Measurements from ENCODE around the gene ADAMTS12.
"Not testable (repeated sequence)": the region's sequence is repeated elsewhere in the genome, so short reads cannot be mapped to it uniquely, and the experiment has no call there.

Gene ADAMTS12

DNA sequence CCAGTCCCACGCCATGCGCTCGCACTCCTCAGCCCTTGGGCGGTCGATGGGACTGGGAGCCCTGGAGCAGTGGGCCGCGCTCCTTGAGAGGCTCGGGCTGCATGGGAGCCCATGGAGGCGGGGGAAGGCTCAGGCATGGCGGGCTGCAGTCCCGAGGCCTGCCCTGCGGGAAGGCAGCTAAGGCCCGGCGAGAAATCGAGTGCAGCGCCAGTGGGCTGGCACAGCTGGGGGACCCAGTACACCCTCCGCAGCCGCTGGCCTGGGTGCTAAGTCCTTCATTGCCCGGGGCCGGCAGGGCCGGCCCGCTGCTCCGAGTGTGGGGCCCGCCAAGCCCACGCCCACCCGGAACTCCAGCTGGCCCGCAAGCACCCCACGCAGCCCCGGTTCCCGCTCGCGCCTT, 376.4 kb downstream of the ADAMTS12 start:
- not testable (repeated sequence) for DNase-seq

DNA sequence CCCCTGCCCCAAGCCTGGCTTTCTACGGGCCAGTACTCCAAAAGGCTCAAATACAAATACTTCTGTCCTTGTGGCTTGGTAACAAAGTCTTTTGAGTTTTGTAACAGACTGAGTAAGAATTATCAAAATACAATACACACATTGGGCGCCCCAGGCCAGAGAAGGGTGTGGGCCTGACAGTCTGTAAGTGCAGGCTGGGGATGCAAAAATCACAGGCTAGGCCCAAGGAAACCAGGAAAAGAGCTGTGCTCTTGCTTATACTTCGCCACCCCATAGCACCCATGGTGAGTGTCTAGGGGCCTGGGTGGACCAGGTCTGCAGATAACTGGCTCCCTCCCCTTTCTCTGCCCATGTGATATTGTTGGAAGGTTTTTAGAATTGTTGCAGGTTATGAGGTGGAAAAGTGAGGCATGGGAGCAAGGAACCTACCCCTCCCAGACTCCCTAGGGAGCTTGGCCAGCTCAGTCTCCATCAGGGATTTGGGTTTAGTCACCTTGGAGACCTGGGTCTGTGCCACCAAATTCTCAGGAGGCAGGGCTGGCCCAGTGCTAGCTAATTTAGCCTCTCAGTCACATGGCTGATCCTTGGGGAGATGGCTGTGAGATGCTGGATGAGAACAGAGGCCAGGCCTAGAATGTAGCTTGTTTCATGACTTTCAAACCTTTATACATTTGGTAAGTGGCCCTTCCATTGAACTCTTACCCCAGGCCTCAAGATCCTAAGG, 378.2 kb downstream of the ADAMTS12 start:
- no peak for DNase-seq

DNA sequence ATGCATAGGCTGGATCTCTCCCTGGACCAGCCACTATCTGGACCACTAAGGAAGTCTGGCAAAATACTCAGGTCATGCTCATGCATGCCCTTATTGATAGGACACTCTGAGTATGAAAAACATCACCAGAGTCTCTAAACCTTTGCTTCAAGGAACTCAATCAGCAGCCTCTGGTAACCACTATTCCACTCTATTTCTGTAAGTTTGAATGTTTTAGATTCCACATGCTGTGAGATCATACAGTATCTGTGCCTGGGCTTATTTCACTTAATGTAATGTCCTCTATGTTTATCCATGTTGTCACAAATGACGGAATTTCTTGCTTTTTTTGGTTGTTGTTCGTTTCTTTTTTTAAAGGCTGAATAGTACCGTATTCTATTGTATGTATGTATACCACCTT, 382.8 kb downstream of the ADAMTS12 start:
- DNase-seq, result no peak

DNA sequence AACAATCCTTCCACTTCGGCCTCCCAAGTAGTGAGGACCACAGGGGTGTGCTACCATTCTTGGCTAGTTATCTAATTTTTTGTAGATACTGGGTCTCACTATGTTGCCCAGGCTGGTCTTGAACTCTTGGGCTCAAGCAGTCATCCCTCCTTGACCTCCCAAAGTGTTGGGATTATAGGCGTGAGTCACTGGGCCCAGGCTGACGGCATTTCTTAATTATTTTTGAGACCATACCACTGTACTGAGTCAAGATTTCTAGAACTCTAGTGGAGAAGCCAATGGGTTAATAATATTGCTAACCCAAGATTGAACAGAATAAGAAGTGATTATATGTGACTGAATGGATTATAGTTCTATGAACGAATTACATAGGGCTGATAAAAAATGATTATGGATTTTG, 384.4 kb downstream of the ADAMTS12 start:
- DNase-seq, result no peak

DNA sequence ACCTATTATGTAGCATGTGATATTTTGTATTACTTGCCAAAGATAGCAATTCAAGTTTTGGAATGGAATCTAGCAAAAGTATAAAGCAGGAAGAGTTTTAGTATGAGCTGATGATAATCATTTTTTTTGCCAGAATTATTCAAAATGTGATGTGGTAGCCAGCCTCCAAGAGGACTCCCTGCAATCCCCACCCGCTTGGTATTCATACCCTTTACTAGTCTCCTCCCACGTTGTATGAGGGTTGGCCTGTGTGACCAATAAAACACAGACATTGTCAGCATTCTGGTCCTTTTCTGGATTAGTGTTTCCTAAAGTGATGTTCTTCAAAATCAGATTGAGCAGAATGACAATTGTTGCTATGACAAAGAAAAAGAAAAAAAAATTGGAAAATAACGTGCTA, 387.2 kb downstream of the ADAMTS12 start:
- DNase-seq, result no peak

DNA sequence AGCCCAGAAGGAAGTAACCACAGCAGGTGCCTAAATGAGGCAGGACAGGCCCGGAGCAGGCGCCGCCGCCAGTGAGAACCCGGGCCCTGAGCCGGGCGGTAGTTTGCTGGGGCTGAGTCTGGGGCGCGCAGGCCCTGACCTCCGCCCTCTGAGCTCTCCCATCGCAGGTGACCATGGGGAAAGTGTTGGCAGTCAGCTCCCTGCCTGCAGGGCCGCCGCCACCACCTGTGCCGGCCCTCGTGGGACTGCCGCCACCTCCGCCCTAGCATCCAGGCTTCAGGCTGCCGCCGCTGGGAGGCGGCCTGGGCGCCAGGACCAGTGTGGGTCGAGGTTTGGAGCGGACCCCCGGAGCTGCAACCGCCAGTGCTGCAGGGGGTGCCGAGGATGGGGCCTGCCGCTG, 389.9 kb downstream of the ADAMTS12 start:
- DNase-seq, result no peak

DNA sequence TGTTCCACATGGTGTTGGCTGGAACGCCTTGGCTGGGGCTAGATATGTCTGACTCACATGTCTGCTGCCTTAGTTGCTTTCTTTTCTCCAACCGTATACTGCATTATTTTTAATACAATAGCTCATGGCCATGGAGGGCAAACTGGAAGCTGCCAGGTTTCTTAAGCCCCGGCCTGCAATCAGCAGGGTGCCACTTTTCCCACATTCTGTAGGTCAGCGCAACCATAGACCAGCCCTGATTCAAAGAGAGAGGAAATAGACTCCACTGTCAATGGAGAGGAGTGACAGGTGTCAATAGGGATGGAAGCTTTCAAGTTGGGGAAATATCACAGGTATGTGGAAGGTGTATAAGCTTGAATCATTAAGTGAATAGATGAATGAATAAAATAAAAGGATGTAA, 390.5 kb downstream of the ADAMTS12 start:
- DNase-seq, result no peak

DNA sequence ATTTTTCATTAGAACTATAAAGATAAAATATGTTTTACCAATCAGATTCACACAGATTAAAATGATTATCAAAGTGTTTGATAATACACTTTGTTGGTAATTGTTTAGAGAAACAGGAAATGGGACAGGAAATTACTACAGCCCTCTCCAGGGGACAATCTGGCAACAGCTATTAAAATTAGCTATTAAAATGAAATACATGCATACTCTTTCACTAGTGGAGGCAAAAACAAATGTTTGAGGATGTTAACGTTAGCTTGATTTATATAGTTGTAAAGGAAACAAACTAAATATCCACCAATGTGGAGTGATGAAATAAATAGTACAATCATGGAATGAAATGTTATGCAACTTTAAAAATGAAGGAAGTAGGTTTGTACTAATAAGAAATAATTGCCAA, 397.3 kb downstream of the ADAMTS12 start:
- no peak for DNase-seq

DNA sequence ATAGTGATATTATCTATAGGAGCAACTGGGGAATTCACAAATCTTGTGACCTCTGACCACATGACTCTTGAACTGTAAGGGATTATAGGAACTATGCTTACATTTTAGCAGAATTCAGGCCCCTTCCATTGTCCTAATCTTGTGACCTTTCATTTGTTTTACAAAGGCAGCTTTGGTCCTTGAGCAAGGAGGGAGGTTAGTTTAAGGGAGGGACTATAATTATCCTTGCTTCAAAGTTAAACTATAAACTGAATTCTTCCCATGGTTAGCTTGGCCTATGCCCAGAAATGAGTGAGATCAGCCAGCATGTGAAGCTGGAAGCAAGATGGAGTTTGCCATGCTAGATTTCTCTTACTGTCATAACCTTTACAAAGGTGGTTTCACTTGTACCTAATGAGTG, 399.8 kb downstream of the ADAMTS12 start:
- no peak for DNase-seq

DNA sequence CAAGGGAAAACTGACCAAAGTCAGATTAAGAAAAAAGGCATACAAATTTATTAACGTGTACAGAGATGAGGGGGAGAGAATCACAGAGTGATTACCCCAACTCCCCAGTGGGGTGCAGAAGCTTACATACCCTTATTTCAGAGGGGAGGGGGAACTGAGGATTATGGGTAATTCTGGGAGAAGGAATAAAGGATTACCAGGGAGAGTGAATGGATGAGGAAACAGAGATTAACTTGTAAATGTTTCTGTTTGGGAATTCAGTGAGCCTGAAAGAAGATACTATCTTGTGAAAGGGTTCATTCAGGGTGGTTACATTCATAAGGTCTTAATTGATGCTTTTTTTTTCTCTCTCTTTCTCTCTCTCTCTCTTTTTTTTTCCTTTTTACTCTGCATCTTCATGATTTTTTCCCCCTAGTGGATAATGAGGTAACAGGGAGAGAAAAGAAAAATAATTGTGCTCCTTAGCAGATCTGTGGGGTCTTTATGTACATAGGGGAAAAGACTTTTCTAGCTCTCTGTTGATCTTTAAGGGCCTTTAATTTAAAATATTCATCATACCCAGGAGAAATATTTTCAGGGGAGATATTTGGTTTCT, 401.6 kb downstream of the ADAMTS12 start:
- DNase-seq, result no peak

DNA sequence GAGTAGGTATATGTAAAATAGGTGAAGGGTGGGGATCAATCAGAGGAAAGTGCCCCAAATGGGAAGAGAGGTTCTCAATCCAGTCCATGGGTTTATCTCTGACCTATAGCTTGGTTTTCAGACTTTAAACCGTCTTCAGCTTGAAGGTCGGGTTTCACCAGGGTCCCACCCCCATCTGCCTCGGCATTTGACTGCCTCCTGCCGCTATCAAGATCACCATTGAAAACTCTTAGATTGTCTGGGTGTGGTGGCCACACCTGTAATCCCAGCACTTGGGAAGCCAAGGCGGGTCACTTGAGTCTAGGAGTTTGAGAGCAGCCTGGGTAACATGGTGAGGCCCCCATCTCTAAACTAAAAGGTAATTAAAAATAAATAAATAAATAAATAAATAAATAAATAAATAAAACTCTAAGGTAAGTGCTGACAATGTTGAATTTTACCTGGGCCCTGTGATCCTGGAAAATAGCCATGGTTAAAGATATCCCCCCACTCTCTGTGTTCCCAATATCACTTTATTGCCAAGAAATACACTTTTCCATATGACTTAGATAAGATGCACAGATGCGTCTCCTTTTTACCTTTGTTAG, 402.2 kb downstream of the ADAMTS12 start:
- DNase-seq, result no peak

DNA sequence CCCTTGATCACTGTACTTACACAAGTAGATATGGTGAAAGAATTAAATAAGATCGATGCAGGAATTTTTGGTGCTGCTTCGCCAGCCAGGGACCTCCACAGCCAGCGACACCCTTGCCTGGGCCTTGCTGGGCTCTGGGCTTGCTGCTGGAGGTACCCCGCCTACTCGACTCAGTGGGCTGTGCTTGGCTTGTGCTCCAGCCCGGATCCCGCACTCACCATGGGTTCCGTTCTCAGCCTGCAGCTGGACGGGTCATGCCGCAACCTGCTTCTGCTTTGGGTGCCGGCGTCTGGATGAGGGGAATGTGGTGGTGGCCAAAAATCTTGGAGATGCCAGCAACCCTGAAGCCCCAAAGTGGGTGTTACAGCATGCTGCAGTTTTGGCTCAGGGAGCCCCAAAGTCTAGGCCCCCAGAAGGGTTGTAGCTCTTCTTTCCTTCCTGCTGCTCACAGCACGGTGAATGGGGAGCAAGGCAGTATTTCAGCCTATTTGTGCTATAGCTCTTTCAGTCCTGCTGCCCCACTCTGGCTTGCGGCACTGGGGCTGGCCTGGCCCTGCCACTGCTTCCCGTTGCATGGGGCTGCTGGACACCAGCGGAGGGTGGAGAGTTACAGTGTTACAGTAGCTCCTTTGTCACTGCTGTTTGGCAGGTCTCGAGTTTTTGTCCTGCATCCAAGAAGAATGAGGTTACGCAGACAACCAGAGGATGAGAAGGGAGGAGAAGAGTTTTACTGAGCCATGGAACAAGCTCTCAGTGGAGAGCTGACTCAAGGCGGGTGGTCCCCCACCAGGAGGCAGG, 403.0 kb downstream of the ADAMTS12 start:
- DNase-seq, result no peak

DNA sequence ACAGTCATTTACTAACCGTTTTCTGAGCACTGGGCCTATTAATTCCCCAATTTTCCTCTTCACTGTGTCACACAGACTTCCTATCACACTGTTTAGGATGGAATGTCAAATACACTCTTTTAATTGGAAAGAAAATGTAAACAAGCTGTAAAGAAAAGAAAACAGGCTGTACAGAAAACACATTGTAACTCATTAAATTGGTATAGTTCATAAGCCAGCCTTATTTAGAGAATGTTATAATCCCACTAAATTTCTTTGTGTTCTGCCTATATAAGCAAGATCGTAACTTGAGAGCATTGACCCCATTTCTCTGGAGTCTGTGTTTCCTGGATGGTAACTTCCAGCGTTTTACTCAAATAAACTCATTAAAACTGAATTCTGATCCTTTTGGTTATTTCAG, 404.6 kb downstream of the ADAMTS12 start:
- no peak for DNase-seq

DNA sequence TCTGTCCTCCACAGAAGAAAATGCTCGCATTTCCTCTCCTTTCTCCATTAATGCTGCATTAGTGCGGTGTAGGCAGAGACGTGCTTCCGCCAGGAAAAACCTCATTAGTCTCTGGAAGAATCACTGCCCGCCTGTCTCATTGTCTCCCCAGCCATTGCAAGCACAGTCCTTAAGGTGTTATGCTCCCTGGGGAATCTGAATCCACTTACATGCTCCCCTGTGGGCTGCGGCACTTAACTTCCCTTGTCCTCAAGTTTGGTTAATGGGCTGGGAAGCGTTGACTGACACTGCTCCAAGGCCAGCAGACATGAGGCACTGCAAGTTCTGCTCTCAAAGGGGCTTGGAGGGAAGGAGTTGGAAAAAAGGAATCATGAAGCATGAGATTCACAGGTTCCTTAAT, 409.5 kb downstream of the ADAMTS12 start:
- DNase-seq, result no peak

DNA sequence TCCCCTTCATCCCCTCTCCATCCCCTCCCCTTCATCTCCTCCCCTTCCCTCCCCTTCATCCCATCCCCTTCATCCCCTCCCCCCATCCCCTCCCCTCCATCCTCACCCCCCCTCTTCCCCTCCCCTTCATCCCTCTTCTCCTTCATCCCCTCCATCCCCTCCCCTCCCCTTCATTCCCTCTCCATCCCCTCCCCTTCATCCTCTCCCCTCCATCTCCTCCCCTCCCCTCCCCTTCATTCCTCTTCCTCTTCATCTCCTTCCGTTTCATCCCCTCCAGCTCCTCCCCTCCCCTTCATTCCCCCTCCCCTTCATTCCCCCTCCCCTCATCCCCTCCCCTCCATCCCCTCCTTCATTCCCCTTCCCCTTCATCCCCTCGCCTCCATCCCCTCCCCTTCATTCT, 410.9 kb downstream of the ADAMTS12 start:
- no peak for DNase-seq

DNA sequence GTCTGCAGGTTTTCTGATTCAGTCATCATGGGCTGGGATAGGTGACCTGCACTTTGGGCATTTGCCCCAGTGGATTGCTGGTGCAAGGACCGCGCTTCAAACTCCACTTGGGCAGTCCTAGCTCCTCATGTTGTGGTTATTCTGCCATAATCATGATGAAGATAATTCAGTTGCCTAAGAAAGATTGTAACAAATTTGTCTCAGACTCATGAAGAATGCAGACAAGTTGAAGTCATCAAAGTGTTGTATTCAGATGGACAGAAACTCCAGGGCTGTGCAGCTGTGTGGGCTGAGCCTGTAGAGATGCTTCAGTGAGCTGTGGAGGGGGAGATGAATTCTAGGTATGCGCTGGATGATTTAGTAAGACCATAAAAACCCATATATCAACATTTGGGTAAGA, 412.5 kb downstream of the ADAMTS12 start:
- DNase-seq, result no peak

DNA sequence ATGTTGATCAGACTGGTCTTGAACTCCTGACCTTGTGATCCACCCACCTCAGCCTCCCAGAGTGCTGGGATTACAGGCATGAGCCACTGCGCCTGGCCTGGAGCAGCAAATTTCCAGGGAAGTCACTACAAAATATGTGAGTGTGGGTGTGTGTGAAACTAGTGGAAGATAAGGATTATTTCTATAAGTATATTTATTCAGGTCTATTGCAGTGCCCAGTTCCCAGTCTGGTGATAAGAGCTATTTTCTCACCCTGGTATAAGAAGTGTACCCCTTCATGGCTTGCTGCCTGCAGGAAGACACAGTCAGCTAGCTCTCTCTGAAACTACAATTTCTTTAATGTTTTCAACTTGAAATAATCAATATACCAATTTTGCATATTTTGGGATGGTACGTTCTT, 414.0 kb downstream of the ADAMTS12 start:
- DNase-seq, result no peak

DNA sequence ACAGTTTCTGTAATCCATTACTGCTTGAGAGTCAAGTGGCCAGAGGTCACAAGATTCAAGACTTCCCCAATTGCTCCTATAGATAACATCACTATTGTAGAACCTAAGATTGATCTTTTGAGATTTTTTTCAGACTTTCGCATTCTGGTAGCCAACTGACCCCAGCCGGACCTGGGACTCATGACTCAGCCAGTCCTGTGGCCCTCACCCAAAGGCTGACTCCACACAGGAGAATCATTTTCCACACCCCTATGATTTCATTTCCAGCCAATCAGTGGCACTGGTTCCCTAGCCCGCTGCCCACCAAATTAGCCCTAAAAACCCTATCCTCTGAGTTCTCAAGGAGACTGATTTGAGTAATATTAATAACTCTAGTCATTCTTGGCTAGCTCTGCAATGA, 414.8 kb downstream of the ADAMTS12 start:
- DNase-seq, result no peak

DNA sequence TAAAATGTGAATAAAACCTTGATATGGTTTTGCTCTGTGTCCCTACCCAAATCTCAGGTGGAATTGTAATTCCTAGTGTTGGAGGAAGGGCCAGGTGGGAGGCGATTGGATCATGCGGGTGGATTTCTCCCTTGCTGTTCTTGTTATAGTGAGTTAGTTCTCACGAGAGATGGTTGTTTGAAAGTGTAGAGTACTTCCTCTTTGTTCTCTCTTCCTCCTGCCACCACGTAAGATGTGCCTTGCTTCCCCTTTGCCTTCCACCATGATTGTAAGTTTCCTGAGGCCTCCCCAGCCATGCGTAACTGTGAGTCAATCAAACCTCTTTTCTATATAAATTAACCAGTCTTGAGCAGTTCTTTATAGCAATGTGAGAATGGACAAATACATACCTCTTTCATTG, 416.1 kb downstream of the ADAMTS12 start:
- DNase-seq, result no peak

DNA sequence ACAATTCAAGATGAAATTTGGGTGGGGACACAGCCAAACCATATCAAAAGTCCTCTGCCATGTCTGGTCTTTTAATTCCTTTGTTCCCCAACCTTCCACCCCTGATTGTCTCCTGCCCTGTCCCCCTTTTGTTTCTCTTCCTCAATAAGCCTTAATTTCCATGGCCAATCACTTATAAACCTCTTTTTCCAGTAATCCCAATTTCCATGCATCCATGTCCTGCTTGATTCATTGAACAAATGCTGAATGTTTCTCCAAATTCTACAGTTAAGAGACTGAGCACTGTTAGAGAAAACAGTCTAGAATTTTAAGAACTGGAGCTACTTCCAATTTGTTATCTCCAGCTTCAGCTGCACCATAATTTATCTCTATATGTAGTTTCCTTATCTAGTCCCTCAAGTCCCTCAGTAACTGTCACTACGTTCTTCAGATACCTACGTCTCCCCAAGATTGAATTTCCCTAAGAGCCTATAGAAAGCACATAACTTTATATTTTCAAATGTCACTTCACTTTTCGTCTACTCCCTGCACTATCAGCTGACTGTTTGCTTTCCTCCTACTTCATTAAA, 416.8 kb downstream of the ADAMTS12 start:
- no peak for DNase-seq

DNA sequence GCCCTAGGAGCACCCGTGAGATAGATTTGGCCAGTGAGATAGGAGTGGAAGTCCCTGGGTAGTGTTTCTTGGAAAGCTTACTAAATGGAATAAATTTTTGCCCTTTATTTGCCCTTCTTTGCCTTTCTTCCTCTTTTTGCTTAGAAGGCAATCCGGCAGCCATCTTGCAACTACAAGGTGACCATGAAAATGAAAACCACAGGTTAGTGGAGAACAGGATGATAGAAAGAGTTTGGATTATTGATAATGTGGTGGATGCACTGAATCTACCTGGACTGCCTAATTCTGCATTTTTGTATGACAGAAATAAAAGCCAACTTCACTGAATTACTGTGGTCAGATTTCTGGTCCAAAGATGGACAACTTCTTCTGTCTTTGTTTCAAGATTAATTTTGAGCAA, 417.8 kb downstream of the ADAMTS12 start:
- DNase-seq, result no peak
